GDM1 (cell line): ENCODE results near the gene ZNF585A.
"Not testable (repeated sequence)": the region's sequence is repeated elsewhere in the genome, so short reads cannot be mapped to it uniquely, and the experiment has no call there.

ENCODE experiments used
- DNase-seq: peaks from one replicate; lab custom pipeline; 2025; lab: John Stamatoyannopoulos, UW

The ZNF585A gene

DNA sequence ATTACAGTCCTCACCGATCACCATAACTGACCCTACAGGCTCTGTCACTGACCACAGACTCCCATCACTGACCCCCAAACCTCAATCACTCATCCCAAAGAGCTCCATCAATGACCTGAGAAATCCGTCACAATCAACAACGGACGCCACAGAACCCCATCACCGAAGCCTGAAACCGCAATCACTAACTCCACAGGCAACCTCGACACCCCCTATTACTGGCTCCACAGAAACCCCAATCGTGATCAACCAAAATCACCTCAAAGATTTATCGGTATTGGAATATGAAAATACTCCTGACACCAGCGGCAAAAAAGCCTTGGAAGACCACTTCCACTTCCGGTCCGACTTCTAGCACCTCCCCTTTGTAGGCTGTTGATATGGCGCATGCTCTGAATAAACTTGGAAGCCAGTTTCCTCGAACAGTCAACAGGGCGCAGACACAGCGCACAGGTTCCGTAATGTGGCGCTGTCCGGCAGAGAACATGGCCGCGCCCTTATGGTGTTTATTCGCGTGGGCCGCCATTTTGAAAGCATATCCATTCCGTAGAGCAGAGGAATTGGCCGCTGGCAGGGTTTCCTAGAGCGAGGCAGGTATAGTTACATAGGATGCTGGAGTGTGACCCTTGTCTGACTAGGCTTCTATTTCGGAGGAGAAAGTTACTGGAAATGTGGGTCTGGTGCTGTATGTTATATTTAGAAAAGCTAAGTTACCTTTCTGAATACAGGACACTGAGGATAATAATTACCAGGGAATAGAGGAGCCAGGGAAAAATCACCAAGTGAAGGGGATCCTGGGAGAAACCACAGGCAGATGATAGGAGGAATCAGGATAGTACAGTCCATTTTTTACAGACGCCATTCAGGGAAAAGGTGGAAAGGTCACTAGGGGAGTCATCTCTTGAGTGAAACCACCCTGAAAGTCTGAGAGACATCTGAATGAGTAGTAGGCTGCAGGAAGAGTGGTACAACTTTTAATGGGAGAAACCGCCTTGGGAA lies at the start of gene ZNF585A:
Gene ZNF585A, minus strand, starts transcription at position 328 of the 999 bp plus-strand sequence. CDS start 2,785 bp downstream, outside the sequence.
- peak; percentile 90 for DNase-seq

GRCh38 chr19:37221136-37221535 lies 48.6 kb upstream of the ZNF585A start:
- DNase-seq, result no peak

DNA sequence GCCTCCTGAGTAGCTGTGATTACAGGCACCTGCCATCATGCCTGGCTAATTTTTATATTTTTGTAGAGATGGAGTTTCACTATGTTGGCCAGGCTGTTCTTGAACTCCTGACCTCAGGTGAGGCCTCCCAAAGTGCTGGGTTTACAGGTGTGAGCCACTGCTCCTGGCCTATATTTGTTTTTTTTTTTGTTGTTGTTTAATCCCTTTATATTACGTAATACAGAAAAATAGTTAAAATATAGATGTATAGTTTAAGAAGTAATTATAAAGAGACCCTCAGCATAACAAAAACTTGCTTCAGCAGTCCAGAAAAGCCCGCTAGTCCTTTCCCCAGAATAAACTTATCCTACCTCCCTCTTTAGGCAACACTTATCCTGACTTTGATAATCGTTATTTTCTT lies 47.9 kb upstream of the ZNF585A start:
- no peak for DNase-seq

DNA sequence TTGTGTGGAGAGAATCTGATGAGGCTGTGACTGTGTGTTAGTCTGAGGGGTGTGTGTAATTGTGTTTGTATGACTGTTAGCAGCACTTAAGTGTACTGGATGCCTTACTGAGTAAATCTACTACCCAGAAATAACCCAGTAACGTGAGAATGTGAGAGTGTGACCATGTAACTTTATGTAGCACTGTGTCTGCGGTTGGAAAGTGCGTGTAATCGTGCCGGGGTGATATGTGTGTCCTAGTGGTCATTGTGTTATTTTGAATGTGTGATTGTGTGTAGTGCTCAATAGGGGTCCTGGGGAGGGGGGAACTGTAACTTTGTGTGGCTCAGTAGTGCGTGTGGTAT lies 46.1 kb upstream of the ZNF585A start:
- no peak for DNase-seq

- peak; percentile 84 for DNase-seq
These were observed 45.5 kb upstream of the ZNF585A start, which contains the start of gene ZNF383 for GRCh38 chr19:37217775-37218591. Gene ZNF383, plus strand, starts transcription at chr19:37218214. Its CDS starts 12,240 bp downstream, at chr19:37230454.

DNA sequence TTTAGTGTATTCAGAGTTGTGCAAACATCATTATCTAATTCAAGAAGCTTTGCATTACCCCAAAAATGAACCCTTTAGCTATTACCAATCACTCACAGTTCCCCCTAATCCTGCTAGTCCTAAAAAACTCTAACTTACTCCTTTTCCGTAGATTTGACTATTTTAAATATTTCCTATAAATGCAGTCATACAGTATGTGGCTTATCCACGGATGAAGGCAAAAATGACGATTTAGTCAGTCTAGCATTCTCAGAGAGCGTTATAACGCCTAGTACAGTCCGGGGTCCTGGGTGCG lies 44.9 kb upstream of the ZNF585A start:
- DNase-seq, result no peak

- DNase-seq, result no peak
These were observed 25.3 kb upstream of the ZNF585A start for GRCh38 chr19:37197768-37198167.

GRCh38 chr19:37197115-37197514 lies 24.6 kb upstream of the ZNF585A start:
- DNase-seq, result not testable (repeated sequence)

DNA sequence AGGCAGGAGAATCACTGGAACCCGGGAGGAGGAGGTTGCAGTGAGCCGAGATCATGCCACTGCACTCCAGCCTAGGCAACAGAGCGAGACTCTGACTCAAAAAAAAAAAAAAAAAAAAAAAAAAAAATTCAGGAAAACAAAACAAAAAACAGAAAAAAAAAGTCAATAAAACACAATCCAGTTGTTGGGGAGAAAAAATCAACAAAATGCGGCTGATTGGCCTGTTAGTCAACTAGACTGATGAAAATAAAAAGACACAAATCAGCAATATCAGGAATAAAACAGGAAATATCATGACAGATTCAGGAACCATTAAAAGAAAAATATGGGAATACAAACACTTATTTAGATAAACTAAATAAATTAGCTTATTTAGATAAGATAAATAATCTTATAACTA lies 22.8 kb upstream of the ZNF585A start:
- DNase-seq, result not testable (repeated sequence)

GRCh38 chr19:37186071-37186470 lies 13.6 kb upstream of the ZNF585A start:
- not testable (repeated sequence) for DNase-seq

DNA sequence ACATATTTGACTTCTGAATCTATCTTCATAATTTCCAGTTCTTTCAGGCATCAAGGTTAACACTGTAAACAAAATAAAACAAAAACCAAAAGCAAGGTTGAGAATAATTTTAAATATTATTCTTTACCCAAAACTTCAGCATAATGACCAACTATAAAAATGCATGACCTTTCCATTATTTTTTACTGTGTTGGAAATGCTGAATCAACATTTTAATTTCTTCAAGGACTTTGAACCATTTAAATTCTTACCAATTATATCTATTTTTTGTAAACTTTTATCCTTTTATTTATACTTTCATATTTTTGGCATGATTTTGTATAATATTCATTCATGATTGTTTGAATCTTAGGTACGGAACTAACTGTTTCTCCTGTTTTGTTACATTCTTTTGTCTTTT lies 6.9 kb downstream of the ZNF585A start:
- no peak for DNase-seq

GRCh38 chr19:37160153-37160552 lies 12.3 kb downstream of the ZNF585A start:
- no peak for DNase-seq

DNA sequence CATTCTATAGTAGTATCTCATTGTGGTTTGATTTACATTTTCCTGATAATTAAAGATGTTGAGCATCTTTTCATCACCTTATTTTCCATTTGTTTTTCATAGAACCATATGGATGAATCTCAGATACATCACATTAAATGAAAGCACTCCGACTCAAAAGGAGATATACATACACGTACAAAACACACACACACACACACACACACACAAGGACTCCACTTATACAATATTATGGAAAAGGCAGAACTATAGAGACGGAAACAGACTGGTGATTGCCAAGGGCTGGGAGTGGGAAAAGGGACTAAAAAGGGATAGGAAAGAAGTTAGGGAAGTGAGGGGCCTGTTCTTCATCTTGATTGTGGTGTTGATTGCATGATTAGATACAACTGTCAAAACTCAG lies 24.3 kb downstream of the ZNF585A start:
- no peak for DNase-seq

DNA sequence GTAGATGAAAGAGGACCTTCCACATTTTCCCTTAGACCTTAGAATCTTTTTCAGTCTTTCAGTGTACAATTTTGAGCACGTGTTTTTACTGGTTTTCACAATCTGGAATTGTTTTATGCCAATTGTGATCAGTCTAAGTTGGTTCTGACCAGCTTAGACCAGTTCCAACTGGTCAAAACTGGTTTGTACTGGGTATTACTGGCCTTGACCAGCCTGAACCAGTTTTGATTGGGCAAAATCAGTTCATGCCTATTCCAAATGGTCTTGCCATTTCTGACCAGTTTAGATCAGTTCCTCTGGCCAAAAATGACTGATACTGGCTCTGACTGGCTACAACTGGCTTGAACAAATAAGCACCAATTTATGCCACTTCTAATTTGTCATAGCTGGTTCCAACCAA lies 36.4 kb downstream of the ZNF585A start:
- DNase-seq, result no peak

DNA sequence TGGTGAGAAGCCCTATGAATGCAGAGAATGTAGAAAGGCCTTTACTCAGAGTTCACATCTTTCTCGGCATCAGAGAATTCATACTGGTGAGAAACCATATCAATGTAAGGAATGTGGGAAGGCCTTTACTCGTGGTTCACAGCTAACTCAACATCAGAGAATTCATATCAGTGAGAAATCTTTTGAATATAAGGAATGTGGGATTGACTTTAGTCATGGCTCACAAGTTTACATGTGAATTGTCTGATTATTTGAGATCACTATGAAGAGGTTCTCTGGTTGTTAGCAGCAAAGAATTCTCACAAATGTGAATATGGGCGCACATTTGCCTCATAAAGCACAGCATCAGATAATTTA lies 43.7 kb downstream of the ZNF585A start:
- no peak for DNase-seq

DNA sequence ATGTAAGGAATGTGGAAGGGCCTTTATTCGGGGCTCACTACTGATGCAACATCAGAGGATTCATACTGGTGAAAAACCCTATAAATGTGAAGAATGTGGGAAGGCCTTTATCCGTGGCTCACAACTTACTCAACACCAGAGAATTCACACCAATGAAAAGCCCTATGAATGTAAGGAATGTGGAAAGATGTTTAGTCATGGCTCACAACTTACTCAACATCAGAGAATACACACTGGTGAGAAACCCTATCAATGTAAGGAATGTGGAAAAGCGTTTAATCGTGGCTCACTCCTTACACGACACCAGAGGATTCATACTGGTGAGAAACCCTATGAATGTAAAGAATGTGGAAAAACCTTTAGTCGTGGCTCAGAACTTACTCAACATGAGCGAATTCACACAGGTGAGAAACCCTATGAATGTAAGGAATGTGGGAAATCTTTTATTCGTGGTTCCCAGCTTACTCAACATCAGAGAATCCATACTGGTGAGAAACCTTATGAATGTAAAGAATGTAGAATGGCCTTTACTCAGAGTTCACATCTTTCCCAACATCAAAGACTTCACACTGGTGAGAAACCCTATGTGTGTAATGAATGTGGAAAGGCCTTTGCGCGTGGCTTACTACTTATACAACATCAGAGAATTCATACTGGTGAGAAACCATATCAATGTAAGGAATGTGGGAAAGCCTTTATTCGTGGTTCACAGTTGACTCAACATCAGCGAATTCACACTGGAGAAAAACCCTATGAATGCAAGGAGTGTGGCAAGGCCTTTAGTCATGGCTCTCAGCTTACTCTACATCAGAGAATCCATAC lies 44.3 kb downstream of the ZNF585A start:
- no peak for DNase-seq

GRCh38 chr19:37122093-37122492 lies 50.4 kb downstream of the ZNF585A start:
- DNase-seq, result not testable (repeated sequence)

DNA sequence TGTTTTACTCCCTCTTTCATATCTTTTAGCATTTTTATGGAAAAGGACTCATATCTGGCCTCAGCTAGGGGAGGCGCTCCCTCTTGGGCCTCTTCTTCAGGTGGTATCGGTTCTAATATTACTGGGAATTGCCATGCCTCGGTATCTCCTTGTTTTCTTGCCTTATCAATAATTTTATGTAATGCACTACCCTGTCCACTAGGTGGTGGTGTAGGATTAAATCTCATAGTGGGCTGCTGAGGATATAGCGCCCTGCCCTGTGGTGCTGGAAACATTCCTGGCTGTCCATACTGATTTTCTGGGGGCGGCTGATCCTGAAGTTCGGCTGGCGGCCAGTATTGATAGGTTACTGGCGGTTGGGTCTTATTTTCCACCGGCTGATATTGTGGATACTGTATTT lies 58.5 kb downstream of the ZNF585A start:
- no peak for DNase-seq

DNA sequence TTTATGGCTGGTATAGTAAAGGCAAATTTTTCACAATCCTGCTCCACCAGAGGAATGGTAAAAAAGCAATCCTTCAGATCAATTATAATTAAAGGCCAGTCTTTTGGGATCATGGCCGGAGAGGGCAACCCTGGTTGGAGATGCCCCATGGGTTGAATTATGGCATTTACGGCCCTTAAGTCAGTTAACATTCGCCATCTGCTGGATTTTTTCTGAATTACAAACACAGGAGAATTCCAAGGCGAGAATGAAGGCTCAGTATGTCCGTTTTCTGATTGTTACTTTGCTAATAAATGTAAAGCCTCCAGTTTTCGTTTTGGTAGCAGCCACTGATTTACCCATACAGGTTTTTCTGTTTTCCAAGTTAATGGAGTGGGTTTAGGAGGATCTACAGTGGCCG lies 60.7 kb downstream of the ZNF585A start:
- DNase-seq, result not testable (repeated sequence)

GRCh38 chr19:37104135-37104534 lies 68.4 kb downstream of the ZNF585A start:
- DNase-seq, result not testable (repeated sequence)

DNA sequence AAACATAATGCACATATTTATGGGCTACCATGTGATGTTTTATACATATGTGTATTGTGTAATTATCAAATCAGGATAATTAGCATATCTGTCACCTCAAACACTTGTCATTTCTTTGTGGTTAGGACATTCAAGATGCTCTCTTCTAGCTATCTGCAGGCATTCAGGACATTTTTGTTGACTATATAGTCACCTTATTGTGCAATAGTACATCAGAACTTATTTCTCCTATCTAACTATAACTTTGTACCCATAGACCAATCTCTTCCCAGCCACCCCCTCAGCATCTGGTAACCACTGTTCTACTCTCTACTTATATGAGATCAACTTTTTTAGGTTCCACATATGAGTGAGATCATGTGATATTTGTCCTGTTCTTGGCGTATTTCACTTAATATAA lies 73.9 kb downstream of the ZNF585A start:
- DNase-seq, result no peak

DNA sequence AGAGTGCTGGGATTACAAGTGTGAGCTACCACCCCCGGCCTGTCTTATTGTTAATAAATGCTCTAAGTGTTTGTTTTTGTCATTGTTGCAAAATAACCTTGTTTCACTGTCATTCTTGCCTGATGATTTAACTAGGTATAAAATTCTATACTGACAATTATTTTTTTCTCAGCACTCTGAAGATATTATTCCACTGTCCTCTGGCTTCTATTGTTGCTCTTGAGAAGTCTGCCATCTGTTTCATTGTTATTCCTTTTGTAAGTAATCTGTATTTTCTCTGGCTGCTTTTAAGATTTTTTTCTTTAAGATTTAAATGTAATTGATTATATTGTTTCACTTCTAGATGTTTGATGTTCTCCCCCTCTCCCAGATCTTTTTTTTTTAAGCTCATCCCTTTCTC lies 76.6 kb downstream of the ZNF585A start:
- no peak for DNase-seq
